HG02642 (cell line): ENCODE measurements around the gene PGM2.
"Not testable (repeated sequence)": the region's sequence is repeated elsewhere in the genome, so short reads cannot be mapped to it uniquely, and the experiment has no call there.

Experiments
- ATAC-seq: cut with Tn5 transposase; IDR thresholded peaks from one replicate; pipeline ENCODE4 v1.9.1; 2021; ENCODE audit warnings: mild to moderate bottlenecking; ENCODE audit not compliant: unreplicated experiment, poor library complexity

PGM2 gene

DNA sequence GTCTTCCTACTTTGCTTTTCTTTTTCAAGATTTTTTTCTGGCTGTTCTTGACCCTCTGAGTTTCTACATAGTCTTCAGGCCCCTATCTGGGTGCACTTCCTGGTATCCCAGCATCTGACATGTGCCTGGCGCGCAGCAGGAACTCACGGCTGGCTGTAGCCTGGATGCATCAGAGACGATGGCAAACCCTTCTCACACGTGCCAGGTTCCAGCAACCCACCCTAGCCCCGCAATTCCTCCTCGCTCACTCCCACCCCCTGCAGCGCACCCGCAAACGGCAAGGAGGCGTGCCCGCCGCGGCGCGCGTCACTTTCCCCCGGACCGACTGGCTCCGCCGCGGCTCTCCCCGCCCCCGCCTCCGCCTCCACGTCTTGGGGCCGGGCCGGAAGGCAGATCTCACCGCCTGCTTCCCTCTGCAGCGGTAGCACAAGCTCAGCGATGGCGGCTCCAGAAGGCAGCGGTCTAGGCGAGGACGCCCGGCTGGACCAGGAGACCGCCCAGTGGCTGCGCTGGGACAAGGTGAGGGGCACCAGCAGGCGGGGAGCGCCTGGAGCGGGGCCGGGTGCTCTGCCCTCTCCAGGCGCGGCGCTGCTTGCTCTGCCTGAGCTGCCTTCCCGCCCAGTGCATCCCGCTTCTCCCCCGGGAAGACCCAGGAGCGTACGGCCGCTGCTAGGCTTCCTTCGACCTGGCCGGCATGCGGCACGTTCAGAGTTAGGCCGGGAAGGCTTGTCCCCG lies at the start of gene PGM2:
Gene PGM2 (plus strand): TSS at position 392 of the 735 bp plus-strand sequence. CDS start 47 bp downstream, at position 439.
- peak; percentile 98 for ATAC-seq

- no peak for ATAC-seq
Measured at GRCh38 chr4:37779896-37780295, 46.6 kb upstream of the PGM2 start.

DNA sequence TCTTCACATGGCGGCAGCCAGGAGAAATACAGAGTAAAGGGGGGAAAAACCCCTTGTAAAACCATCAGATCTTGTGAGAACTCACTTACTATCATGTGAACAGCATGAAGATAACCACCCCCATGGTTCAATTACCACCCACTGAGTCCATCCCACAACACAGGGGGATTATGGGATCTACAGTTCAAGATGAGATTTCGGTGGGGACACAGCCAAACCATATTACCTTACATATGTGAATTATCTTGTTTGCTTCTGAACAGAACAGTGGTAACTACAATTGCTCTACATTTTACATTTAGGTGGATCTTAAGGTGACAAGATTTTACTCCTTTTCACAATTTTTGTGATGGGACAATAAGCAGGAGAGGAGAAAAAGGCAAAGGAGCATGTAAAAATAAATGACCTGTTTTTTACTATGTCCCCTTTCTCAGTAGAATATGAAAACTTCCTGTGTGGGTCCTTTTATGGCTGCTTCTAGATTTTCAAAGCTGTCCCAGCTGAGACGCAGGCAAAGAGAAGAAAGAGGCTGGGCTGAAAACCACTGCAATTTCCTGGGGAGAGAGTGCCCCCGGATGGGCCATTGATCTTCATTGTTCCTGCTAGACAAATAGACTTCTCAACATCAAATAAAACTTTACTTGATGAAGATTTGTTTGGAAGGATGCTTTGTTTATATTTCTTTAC lies 45.9 kb upstream of the PGM2 start:
- no peak for ATAC-seq

- ATAC-seq: no peak
Measured at GRCh38 chr4:37781131-37781455, 45.4 kb upstream of the PGM2 start.

DNA sequence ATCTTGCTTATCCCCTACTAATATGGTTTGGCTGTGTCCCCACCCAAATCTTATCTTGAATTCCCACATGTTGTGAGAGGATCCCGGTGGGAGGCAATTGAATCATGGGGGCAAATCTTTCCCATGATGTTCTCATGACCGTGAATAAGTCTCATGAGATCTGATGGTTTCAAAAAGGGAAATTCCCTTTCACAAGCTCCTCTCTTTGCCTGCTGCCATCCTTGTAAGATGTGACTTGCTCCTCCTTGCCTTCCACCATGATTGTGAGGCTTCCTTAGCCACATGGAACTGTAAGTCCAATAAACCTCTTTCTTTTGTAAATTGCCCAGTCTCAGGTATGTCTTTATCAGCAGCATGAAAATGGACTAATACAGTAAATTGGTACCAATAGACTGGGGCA lies 40.2 kb upstream of the PGM2 start:
- ATAC-seq: not testable (repeated sequence)

DNA sequence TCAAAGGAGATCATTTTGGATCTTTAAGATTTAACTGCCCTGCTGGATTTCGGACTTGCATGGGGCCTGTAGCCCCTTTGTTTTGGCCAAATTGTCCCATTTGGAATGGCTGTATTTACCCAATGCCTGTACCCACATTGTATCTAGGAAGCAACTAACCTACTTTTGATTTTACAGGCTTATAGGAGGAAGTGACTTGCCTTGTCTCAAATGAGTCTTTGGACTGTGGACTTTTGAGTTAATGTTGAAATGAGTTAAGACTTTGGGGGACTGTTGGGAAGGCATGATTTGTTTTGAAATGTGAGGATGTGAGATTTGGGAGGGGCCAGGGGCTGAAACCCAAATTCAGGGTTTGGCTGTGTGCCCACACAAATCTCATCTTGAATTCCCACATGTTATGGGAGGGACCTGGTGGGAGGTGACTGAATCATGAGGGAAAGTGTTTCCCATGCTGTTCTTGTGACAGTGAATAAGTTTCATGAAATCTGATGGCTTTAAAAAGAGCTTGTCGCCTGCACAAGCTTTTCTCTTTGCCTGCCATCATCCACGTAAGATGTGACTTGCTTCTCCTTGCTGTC lies 38.5 kb upstream of the PGM2 start:
- ATAC-seq: not testable (repeated sequence)

DNA sequence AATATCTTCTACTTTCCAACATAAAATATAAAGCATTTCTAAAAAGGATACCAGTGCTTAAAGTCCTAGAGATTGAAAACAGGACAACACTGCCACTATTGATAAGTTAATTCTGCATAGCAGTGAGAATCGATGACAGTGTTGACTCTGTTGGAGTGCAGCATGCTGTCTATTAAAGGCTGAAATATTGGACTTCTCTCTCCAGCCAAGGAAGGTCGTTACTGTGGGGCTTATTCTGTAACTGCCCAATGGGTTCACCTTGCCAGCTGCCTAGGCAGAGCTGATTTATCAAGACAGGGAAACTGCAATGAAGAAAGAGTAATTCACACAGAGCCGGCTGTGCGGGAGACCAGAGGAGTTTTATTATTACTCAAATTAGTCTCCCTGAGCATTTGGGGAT lies 37.7 kb upstream of the PGM2 start:
- no peak for ATAC-seq

DNA sequence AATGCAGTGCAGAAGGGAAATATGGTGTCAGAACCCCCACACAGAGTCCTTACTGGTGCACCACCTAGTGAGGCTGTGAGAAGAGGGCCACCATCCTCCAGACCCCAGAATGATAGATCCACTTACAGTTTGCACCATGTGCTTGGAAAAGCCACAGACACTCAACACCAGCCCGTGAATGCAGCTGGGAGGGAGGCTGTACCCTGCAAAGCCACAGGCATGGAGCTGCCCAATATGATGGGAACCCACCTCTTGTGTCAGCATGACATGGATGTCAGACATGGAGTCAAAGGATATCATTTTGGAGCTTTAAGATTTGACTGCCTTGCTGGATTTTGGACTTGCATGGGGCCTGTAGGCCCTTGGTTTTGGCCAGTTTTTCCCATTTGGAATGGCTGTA lies 34.2 kb upstream of the PGM2 start:
- no peak for ATAC-seq

GRCh38 chr4:37793562-37793961 lies 32.9 kb upstream of the PGM2 start:
- ATAC-seq: no peak

DNA sequence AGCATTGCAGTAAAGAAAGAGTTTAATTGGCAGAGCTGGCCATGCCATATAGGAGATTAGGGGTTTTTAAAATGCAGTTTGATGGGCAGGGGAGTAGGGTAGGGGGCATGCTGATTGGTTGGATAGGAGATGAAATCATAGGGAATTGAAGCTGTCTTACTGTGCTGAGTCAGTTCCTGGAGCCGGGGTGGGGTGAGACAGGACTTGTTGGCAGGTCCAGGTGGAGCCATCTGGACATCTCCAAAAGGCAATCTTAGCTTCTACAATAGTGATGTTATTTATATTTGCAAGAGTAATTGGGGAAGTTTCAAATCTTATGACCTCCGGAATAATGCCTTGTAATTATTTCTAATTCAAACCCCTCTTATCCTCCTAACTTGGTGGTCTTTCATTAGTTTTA lies 32.4 kb upstream of the PGM2 start:
- ATAC-seq: no peak

DNA sequence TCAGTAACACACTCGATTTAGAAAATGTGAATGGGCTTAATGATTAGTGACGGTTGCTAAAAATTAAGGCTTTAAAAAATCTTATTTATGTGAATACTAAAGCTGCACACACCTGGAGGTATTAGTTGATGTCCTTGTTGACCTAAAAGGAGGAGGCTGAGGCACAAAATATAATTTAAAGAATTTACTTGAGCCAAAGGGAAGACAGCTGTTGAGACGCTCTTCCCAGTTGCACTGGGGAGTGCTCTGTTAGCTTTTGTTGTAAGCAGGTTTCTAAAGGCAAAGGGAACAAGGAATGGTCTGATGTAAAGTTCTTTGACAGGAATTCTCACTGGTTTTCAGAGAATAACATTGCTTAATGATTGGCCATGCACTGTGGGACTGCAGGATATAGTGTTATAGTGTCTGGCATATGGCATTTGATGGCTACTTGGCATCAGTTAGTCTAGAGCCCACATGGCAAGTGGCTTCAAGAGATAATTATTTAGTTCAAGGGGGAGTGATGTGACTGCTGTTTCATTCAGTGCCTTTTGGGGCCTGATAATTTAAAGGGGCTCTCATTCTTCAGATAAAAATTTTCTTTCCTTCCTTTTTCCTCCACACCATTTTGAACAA lies 30.8 kb upstream of the PGM2 start:
- no peak for ATAC-seq

DNA sequence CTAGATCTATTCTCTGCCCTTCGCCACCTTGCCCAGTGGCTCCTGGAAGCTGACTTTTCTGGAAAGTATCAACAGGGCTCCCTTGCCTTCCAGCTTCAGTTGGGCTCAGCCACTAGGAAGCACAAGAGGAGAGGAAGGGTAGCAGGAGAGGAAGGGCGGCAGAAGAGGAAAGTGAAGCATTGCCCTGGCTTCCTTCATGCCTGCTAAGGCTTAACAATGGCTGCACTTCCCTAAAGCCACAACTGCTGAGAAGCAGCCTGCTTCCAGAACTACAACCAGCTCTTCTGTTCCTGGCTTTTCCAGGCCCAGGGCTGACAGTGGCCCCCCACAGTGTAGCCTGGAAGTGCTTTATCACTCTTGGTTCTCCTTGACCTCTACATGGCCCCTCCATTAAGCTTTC lies 29.1 kb upstream of the PGM2 start:
- ATAC-seq: no peak

- ATAC-seq: no peak
Measured at GRCh38 chr4:37797923-37798322, 28.6 kb upstream of the PGM2 start.

DNA sequence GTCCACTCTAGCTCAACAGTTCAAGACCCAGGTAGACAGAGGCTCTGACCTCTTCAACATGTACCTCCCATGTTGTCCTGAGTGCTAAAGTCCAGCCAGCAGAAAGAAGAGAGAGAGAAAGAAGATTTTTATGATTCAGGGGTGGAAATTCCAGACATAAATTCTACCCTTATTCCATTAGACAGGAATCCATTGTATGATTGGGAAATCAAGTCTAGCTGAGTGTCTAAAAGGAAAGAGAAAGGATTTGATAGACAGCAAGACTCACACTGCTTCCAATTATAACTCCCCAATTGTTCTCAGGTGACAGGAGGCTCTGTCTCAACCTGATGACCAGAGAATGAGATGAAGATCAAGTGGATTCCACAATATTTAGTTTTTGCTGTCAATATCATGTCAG lies 27.9 kb upstream of the PGM2 start:
- ATAC-seq: no peak

- no peak for ATAC-seq
Measured at GRCh38 chr4:37799941-37800554, 26.4 kb upstream of the PGM2 start.

DNA sequence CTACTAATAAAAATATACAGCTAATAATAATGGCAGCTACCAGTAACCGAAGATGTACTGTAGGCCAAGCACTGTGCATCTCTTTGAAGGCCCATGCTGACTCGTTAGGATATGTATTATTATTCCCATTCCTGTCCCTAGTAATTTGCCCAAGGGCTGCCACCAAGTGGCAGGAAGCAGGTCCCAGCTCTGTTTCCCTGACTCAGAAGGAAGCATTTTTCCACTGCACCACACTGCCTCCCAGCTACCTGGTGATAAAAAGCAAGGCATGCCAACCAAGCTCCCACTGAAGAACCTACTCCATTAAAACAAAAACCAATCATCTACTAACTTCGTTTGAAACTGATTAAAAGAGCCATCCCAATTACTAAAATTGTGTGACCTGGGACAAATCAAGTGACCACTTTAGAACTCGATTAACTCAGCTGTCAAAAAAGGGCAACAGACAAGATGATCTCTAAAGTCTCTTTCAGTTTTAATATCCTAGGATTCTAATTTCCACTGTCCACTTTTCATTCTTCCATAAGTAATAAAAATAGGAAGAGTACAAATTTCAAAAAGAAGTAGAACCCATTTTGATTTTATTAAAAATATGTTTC lies 24.3 kb upstream of the PGM2 start:
- ATAC-seq: no peak

GRCh38 chr4:37803348-37803973 lies 23.0 kb upstream of the PGM2 start:
- ATAC-seq: no peak

DNA sequence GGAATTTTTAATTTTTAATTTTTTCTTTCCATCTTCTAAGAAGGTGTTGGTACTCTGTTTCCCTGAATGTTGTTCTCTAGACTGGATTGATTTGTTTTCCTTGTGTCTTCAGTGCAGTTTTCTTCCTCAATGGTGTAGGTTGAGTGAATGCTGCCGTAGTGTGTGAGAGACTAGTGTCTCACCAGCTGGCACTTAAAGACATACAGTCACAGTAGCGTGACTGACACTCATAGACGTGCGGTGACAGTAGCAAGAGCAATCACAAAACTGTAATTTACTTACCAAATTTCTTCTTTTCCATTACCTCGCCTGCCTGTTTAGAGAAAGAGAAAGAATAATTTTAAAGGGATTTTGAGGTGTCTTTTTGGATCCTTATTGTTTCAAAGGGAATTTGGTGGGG lies 21.4 kb upstream of the PGM2 start:
- no peak for ATAC-seq

GRCh38 chr4:37812713-37813112 lies 13.8 kb upstream of the PGM2 start:
- no peak for ATAC-seq

DNA sequence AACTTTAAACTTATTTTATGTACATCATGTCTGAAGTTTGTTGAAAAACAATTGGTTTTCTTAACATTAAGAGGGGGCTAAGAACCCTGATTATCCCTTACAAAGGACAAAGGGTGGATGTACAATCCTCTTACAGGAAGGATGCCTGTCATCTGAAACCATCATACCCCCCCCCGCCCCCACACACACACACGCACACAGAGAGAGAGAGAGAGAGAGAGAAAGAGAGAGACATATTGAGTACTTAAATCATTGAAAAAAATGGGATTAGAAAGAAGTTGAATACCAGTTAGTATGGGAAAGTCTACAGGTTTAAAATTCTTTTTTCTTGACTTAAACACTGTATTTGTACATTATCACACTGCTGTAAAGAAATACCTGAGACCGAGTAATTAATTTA lies 10.9 kb upstream of the PGM2 start:
- no peak for ATAC-seq
